Measurements from ENCODE around the gene LYPD6B. TPM values are rescaled to one million over a fixed set of nuclear protein-coding genes. Genes with fewer than 3 reads are reported as not detected.
A peak's percentile ranks its signal among the peaks of the same experiment; 100 is the strongest.

LYPD6B gene
- total RNA-seq, 1 experiment from 2014 or later: 2.0 TPM

GRCh38 chr2:148998165-148998830 lies 40.2 kb upstream of the LYPD6B start:
- Histone ChIP-seq H3K9ac (ENCODE audit: extremely low read depth, insufficient read length, low read length) (no peak overlapping the region), H2AFZ (ENCODE audit: low read length) (no peak overlapping the region), H3T11ph (ENCODE audit: low read length) (no peak overlapping the region), H4K20me1 (ENCODE audit: control insufficient read depth, insufficient read depth, insufficient read length) (no peaks in the 10 kb centered on the region), H4K8ac (replicated peaks; ENCODE audit: insufficient read length, low read depth, low read length) (no peak overlapping the region), H2BK20ac (ENCODE audit: low read depth, low read length, poor library complexity, severe bottlenecking) (no peak overlapping the region), H3K23me2 (ENCODE audit: insufficient read length, low read depth, low read length, poor library complexity, severe bottlenecking) (peaks cover 3% of the 10 kb centered on the region), H3K23ac (ENCODE audit: insufficient read length, low read depth, low read length) (no peak overlapping the region), H2BK12ac (ENCODE audit: insufficient read length, low read depth, low read length) (no peak overlapping the region), H3K14ac (ENCODE audit: insufficient read depth, low read length) (no peak overlapping the region), H3K4ac (ENCODE audit: low read depth, low read length) (no peak overlapping the region), H3K27me3 (ENCODE audit: insufficient read depth, low read length) (no peaks in the 10 kb centered on the region), H3K27ac (ENCODE audit: insufficient read length, low read depth, low read length) (no peak overlapping the region), H3K4me1 (ENCODE audit: insufficient read depth, low read length) (peaks cover 16% of the 10 kb centered on the region), H3K18ac (ENCODE audit: insufficient read length, low read depth, low read length) (no peak overlapping the region), H2BK15ac (ENCODE audit: low read depth, low read length) (no peak overlapping the region), H4K91ac (ENCODE audit: insufficient read length, low read depth, low read length) (no peak overlapping the region), H3K79me1 (ENCODE audit: insufficient read depth, low read depth, low read length, poor library complexity, severe bottlenecking) (no peaks in the 10 kb centered on the region), H3K9me3 (ENCODE audit: control insufficient read depth, low read depth, low read length) (peaks cover 11% of the 10 kb centered on the region), H2BK5ac (ENCODE audit: insufficient read length, low read length) (no peak overlapping the region), H4K5ac (ENCODE audit: insufficient read length, low read depth, low read length) (no peak overlapping the region), H3K79me2 (ENCODE audit: insufficient read depth, low read length) (no peaks in the 10 kb centered on the region), H3K56ac (ENCODE audit: insufficient read length, low read depth, low read length) (no peak overlapping the region), H2BK120ac (ENCODE audit: low read depth, low read length, poor library complexity, severe bottlenecking) (no peak overlapping the region), H3K4me2 (ENCODE audit: insufficient read depth, insufficient read length, low read length) (no peak overlapping the region), H2AK5ac (ENCODE audit: insufficient read length, low read length) (no peak overlapping the region)
- Mint-ChIP-seq H3K27me3 (ENCODE audit: low read depth) (no peaks in the 10 kb centered on the region), H3K27ac (peak overlapping the region in 1 of 3 experiments; percentile 80; a peak in 3 of 7 replicates), H3K4me1 (peaks cover 49 to 50% of the 10 kb centered on the region in 2 experiments), H3K36me3 (ENCODE audit: insufficient read depth in 1 of 3, low read depth in 3 of 3) (peaks cover 53 to 70% (median 58%) of the 10 kb centered on the region in 3 experiments), H3K4me3 (no peak overlapping the region; a peak in 1 of 5 replicates), H3K9me3 (peaks cover 6 to 20% of the 10 kb centered on the region in 2 experiments)
- no peak for DNase-seq
- no CpG with 5 or more reads among the region's 16 CpGs for WGBS (ENCODE audit: extremely low coverage, insufficient read length, low lambda C conversion rate)
- TF ChIP-seq, protein P1, sequence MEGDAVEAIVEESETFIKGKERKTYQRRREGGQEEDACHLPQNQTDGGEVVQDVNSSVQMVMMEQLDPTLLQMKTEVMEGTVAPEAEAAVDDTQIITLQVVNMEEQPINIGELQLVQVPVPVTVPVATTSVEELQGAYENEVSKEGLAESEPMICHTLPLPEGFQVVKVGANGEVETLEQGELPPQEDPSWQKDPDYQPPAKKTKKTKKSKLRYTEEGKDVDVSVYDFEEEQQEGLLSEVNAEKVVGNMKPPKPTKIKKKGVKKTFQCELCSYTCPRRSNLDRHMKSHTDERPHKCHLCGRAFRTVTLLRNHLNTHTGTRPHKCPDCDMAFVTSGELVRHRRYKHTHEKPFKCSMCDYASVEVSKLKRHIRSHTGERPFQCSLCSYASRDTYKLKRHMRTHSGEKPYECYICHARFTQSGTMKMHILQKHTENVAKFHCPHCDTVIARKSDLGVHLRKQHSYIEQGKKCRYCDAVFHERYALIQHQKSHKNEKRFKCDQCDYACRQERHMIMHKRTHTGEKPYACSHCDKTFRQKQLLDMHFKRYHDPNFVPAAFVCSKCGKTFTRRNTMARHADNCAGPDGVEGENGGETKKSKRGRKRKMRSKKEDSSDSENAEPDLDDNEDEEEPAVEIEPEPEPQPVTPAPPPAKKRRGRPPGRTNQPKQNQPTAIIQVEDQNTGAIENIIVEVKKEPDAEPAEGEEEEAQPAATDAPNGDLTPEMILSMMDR (conservative IDR thresholded peaks at IDR 0.05): no peak

All from H9 (cell line).